GM18951 (cell line): ENCODE measurements around the gene LRRC17.

ENCODE experiments used
- POLR2A ChIP-seq: IDR thresholded peaks from 4 replicates; pipeline ENCODE4 v1.6.1; 2011; ENCODE audit warnings: mild to moderate bottlenecking; ENCODE audit not compliant: insufficient read length, insufficient read depth; ENCODE audit errors: extremely low read depth
- in situ Hi-C: fragments of 300-500 bp; cut with MboI; formaldehyde crosslinking; loops from one replicate; pipeline ENCODE4 v1.12.0; 2022; ENCODE audit warnings: low sequenced_read_pairs, mixed read lengths, inconsistent platforms; ENCODE audit not compliant: unreplicated experiment

The LRRC17 gene

GRCh38 chr7:102912742-102913141 is at the start of gene LRRC17:
Gene LRRC17, plus strand, starts transcription at chr7:102913000. Its CDS starts 20,914 bp downstream, at chr7:102933914.
- in situ Hi-C loops = no loop called here
- no peak for TF ChIP-seq POLR2A

GRCh38 chr7:102864958-102865357 is 47.8 kb upstream of the LRRC17 start:
- TF ChIP-seq POLR2A = no peak
- in situ Hi-C loops = no loop called here

GRCh38 chr7:102866535-102867215 is 46.1 kb upstream of the LRRC17 start:
- TF ChIP-seq POLR2A = no peak
- in situ Hi-C loops = no loop called here

- in situ Hi-C loops = no loop called here
- TF ChIP-seq POLR2A = no peak
Measured at GRCh38 chr7:102869195-102869594, 43.6 kb upstream of the LRRC17 start.

GRCh38 chr7:102872460-102872859 is 40.3 kb upstream of the LRRC17 start:
- in situ Hi-C loops = no loop called here
- no peak for TF ChIP-seq POLR2A

- no peak for TF ChIP-seq POLR2A
- in situ Hi-C loops = no loop called here
Measured at GRCh38 chr7:102873470-102874165, 39.2 kb upstream of the LRRC17 start.

GRCh38 chr7:102874166-102874829 is 38.5 kb upstream of the LRRC17 start:
- in situ Hi-C loops = no loop called here
- TF ChIP-seq POLR2A = no peak

- in situ Hi-C loops = no loop called here
Measured at GRCh38 chr7:102874966-102875365, 37.8 kb upstream of the LRRC17 start.

GRCh38 chr7:102875700-102876295 is 37.0 kb upstream of the LRRC17 start:
- TF ChIP-seq POLR2A = no peak
- in situ Hi-C loops = no loop called here

More at GRCh38 chr7:102874966-102875365, 37.8 kb upstream of the LRRC17 start:
- no peak for TF ChIP-seq POLR2A

GRCh38 chr7:102883098-102883860 is 29.5 kb upstream of the LRRC17 start:
- in situ Hi-C loops = no loop called here
- TF ChIP-seq POLR2A = no peak

GRCh38 chr7:102888561-102889233 is 24.1 kb upstream of the LRRC17 start:
- TF ChIP-seq POLR2A = no peak
- in situ Hi-C loops = no loop called here

- in situ Hi-C loops = no loop called here
- no peak for TF ChIP-seq POLR2A
Measured at GRCh38 chr7:102889851-102890250, 22.9 kb upstream of the LRRC17 start.
